Endothelial cell (in vitro differentiated cells): ENCODE results near the gene ACOXL. TPM values are rescaled to one million over a fixed set of nuclear protein-coding genes. Genes with fewer than 3 reads are reported as not detected.
"Not testable (repeated sequence)": the region's sequence is repeated elsewhere in the genome, so short reads cannot be mapped to it uniquely, and the experiment has no call there.

Experiments used
- DNase-seq: peaks from one replicate; pipeline ENCODE4 v3.0.0; 2021; ENCODE audit warnings: low spot score
- H3K27ac Mint-ChIP-seq: one replicate; pipeline ENCODE4 v1.8.0; 2021; ENCODE audit warnings: mixed read lengths, inconsistent platforms; ENCODE audit not compliant: unreplicated experiment
- H3K27me3 Mint-ChIP-seq: one replicate; pipeline ENCODE4 v1.8.0; 2021; ENCODE audit warnings: mild to moderate bottlenecking, moderate library complexity, mixed read lengths, inconsistent platforms; ENCODE audit not compliant: unreplicated experiment
- H3K36me3 Mint-ChIP-seq: one replicate; pipeline ENCODE4 v1.8.0; 2021; ENCODE audit warnings: mild to moderate bottlenecking, low read depth, mixed read lengths, inconsistent platforms; ENCODE audit not compliant: unreplicated experiment
- H3K4me1 Mint-ChIP-seq: one replicate; pipeline ENCODE4 v1.8.0; 2021; ENCODE audit warnings: mild to moderate bottlenecking, mixed read lengths, inconsistent platforms; ENCODE audit not compliant: unreplicated experiment
- H3K4me3 Mint-ChIP-seq: one replicate; pipeline ENCODE4 v1.8.0; 2021; ENCODE audit warnings: mild to moderate bottlenecking, mixed read lengths, inconsistent platforms; ENCODE audit not compliant: unreplicated experiment
- H3K9me3 Mint-ChIP-seq: one replicate; pipeline ENCODE4 v1.8.0; 2021; ENCODE audit warnings: mixed read lengths, inconsistent platforms; ENCODE audit not compliant: unreplicated experiment
- CTCF ChIP-seq: fragments of 200-600 bp; sonication (generic); IDR thresholded peaks from one replicate; pipeline ENCODE4 v1.5.0; 2021; ENCODE audit warnings: antibody characterized with exemption; ENCODE audit not compliant: unreplicated experiment
- total RNA-seq: library from RNA; stranded (reverse); fragmentation: NEBNext Ultra II Directional; extraction: Animal tissue kit (Norgen Biotek cat#: 25700); gene quantifications from one replicate; pipeline ENCODE4 v1.2.1, GENCODE V29; 2021; ENCODE audit not compliant: unreplicated experiment

Gene ACOXL
- total RNA-seq, 1 donor from 2014 or later = 0.44 TPM

GRCh38 chr2:110852541-110853263 lies 120.3 kb downstream of the ACOXL start:
- Mint-ChIP-seq H3K36me3 (no peaks in the 10 kb centered on the region), H3K4me3 (no peak overlapping the region), H3K9me3 (no peaks in the 10 kb centered on the region), H3K27me3 (peaks cover 2% of the 10 kb centered on the region), H3K27ac (no peak overlapping the region), H3K4me1 (peaks cover 8% of the 10 kb centered on the region)
- DNase-seq = no peak
- TF ChIP-seq CTCF = no peak

GRCh38 chr2:110853516-110853915 lies 121.1 kb downstream of the ACOXL start:
- no peaks in the 10 kb centered on the region for H3K36me3 Mint-ChIP-seq
- no peak overlapping the region for H3K4me3 Mint-ChIP-seq
- no peak overlapping the region for H3K27ac Mint-ChIP-seq
- H3K9me3 Mint-ChIP-seq = no peaks in the 10 kb centered on the region
- DNase-seq = peak; percentile 58
- H3K4me1 Mint-ChIP-seq = peaks cover 12% of the 10 kb centered on the region
- H3K27me3 Mint-ChIP-seq = peaks cover 2% of the 10 kb centered on the region
- peak; percentile 13 for TF ChIP-seq CTCF

GRCh38 chr2:110853948-110854347 lies 121.6 kb downstream of the ACOXL start:
- DNase-seq = no peak
- H3K9me3 Mint-ChIP-seq = no peaks in the 10 kb centered on the region
- H3K4me1 Mint-ChIP-seq = peaks cover 12% of the 10 kb centered on the region
- H3K27me3 Mint-ChIP-seq = no peaks in the 10 kb centered on the region
- peak overlapping the region; percentile 48 for H3K27ac Mint-ChIP-seq
- TF ChIP-seq CTCF = no peak
- H3K4me3 Mint-ChIP-seq = no peak overlapping the region
- H3K36me3 Mint-ChIP-seq = no peaks in the 10 kb centered on the region

GRCh38 chr2:110854355-110855081 lies 122.1 kb downstream of the ACOXL start:
- H3K9me3 Mint-ChIP-seq = no peaks in the 10 kb centered on the region
- H3K4me3 Mint-ChIP-seq = no peak overlapping the region
- no peaks in the 10 kb centered on the region for H3K36me3 Mint-ChIP-seq
- peak; percentile 56 for TF ChIP-seq CTCF
- H3K27ac Mint-ChIP-seq = no peak overlapping the region
- H3K4me1 Mint-ChIP-seq = peaks cover 17% of the 10 kb centered on the region
- no peaks in the 10 kb centered on the region for H3K27me3 Mint-ChIP-seq
- DNase-seq = no peak

GRCh38 chr2:110855841-110856240 lies 123.5 kb downstream of the ACOXL start:
- not testable (repeated sequence) for H3K27ac Mint-ChIP-seq, H3K36me3 Mint-ChIP-seq, H3K4me3 Mint-ChIP-seq, H3K27me3 Mint-ChIP-seq, H3K9me3 Mint-ChIP-seq, DNase-seq
- H3K4me1 Mint-ChIP-seq = peaks cover 17% of the 10 kb centered on the region
